Tibial artery (tissue), 4 donors: ENCODE measurements around the gene DPH7.
"Not testable (repeated sequence)": the region's sequence is repeated elsewhere in the genome, so short reads cannot be mapped to it uniquely, and the experiment has no call there.

Experiments used
- DNase-seq, 2 donors: peaks; one replicate each; pipeline ENCODE4 v3.0.0-alpha.2; 2019
- H3K27ac ChIP-seq, 2 donors: fragments of 200-600 bp; sonication (generic) in 1 of 2; 1 replicate in 1 of 2; 2 replicates in 1 of 2; pipeline ENCODE4 v1.5.1; 2018 to 2019; ENCODE audit warnings: mild to moderate bottlenecking in 1 of 2
- H3K27me3 ChIP-seq, 2 donors: fragments of 200-600 bp; sonication (generic) in 1 of 2; one replicate each; pipeline versions ENCODE4 v1.5.1 to v1.6.0; 2016 to 2019
- H3K36me3 ChIP-seq, 3 donors: fragments of 200-600 bp; sonication (generic) in 2 of 3; one replicate each; pipeline ENCODE4 v1.5.1; 2016 to 2019; ENCODE audit warnings: mild to moderate bottlenecking in 2 of 3
- H3K4me1 ChIP-seq, 4 donors: fragments of 200-600 bp; sonication (generic) in 2 of 4; 1 replicate in 3 of 4; 2 replicates in 1 of 4; pipeline ENCODE4 v1.5.1; 2016 to 2019
- H3K4me3 ChIP-seq, 2 donors: fragments of 200-600 bp; sonication (generic) in 1 of 2; 1 replicate in 1 of 2; 2 replicates in 1 of 2; pipeline ENCODE4 v1.5.1; 2018 to 2019; ENCODE audit warnings: mild to moderate bottlenecking in 2 of 2
- H3K9me3 ChIP-seq, 3 donors: fragments of 200-600 bp; sonication (generic) in 1 of 3; one replicate each; pipeline ENCODE4 v1.5.1; 2016 to 2019
- intact Hi-C: fragments of 100-400 bp; cut with DNase I; formaldehyde crosslinking; loops from one replicate; pipeline ENCODE4 v1.15.0; 2023; ENCODE audit warnings: low total_unique reads
- TF ChIP-seq, protein P1 (sequence below), 2 experiments: fragments of 200-600 bp in 1 of 2; fragments of 450-650 bp in 1 of 2; IDR thresholded peaks; one replicate each; pipeline ENCODE4 v1.5.1; 2017 to 2019; ENCODE audit warnings: antibody characterized with exemption in 2 of 2, mild to moderate bottlenecking in 1 of 2, moderate library complexity in 1 of 2

DPH7 gene

GRCh38 chr9:137538058-137538457, 40.7 kb downstream of the DPH7 start:
- TF ChIP-seq, protein P1, sequence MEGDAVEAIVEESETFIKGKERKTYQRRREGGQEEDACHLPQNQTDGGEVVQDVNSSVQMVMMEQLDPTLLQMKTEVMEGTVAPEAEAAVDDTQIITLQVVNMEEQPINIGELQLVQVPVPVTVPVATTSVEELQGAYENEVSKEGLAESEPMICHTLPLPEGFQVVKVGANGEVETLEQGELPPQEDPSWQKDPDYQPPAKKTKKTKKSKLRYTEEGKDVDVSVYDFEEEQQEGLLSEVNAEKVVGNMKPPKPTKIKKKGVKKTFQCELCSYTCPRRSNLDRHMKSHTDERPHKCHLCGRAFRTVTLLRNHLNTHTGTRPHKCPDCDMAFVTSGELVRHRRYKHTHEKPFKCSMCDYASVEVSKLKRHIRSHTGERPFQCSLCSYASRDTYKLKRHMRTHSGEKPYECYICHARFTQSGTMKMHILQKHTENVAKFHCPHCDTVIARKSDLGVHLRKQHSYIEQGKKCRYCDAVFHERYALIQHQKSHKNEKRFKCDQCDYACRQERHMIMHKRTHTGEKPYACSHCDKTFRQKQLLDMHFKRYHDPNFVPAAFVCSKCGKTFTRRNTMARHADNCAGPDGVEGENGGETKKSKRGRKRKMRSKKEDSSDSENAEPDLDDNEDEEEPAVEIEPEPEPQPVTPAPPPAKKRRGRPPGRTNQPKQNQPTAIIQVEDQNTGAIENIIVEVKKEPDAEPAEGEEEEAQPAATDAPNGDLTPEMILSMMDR (IDR thresholded peaks at IDR 0.05): no peak
- Histone ChIP-seq H3K27me3 (no peaks in the 10 kb centered on the region), H3K9me3 (no peaks in the 10 kb centered on the region), H3K27ac (no peak overlapping the region), H3K4me1 (peaks cover 0 to 10% (median 6%) of the 10 kb centered on the region in 4 donors), H3K36me3 (peaks cover 15 to 70% (median 35%) of the 10 kb centered on the region in 3 donors), H3K4me3 (no peak overlapping the region)
- DNase-seq: no peak
- intact Hi-C loops: loop anchor here (10.0 kb wide), 1 partner anchor 73 kb away; no protein-coding TSS in a partner anchor

DNA sequence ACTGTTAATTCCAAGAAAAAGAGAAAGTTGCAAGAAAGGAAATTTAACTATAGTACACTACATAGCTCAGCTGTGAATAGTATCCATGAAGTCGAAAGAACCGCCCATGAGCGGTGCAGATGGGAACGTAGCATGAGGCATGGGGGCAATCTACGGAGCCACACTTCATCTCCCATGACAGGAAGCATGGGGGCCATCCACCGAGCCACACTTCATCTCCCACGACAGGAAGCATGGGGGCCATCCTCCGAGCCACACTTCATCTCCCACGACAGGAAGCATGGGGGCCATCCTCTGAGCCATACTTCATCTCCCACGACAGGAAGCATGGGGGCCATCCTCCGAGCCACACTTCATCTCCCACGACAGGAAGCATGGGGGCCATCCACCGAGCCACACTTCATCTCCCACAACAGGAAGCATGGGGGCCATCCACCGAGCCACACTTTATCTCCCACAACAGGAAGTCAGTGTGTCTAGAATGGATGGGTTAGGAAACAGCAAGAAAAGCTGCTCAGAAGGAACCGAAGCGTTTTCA, 42.1 kb downstream of the DPH7 start:
- H3K36me3 ChIP-seq: peaks cover 8 to 57% (median 28%) of the 10 kb centered on the region in 3 donors
- H3K4me1 ChIP-seq, H3K4me3 ChIP-seq, H3K27ac ChIP-seq, H3K9me3 ChIP-seq, H3K27me3 ChIP-seq, DNase-seq: not testable (repeated sequence)
- intact Hi-C loops: loop anchor here (10.0 kb wide), 1 partner anchor 72 kb away; no protein-coding TSS in a partner anchor

GRCh38 chr9:137535120-137535428, 43.7 kb downstream of the DPH7 start:
- intact Hi-C loops: loop anchor here (10.0 kb wide), 1 partner anchor 70 kb away; no protein-coding TSS in a partner anchor
- Histone ChIP-seq H3K27ac (no peak overlapping the region), H3K4me3 (no peak overlapping the region), H3K36me3 (peaks cover 7 to 47% (median 22%) of the 10 kb centered on the region in 3 donors), H3K9me3 (no peaks in the 10 kb centered on the region), H3K27me3 (no peaks in the 10 kb centered on the region), H3K4me1 (peaks cover 0 to 10% (median 6%) of the 10 kb centered on the region in 4 donors)
- no peak for DNase-seq
- TF ChIP-seq, protein P1 (IDR thresholded peaks at IDR 0.05): no peak

DNA sequence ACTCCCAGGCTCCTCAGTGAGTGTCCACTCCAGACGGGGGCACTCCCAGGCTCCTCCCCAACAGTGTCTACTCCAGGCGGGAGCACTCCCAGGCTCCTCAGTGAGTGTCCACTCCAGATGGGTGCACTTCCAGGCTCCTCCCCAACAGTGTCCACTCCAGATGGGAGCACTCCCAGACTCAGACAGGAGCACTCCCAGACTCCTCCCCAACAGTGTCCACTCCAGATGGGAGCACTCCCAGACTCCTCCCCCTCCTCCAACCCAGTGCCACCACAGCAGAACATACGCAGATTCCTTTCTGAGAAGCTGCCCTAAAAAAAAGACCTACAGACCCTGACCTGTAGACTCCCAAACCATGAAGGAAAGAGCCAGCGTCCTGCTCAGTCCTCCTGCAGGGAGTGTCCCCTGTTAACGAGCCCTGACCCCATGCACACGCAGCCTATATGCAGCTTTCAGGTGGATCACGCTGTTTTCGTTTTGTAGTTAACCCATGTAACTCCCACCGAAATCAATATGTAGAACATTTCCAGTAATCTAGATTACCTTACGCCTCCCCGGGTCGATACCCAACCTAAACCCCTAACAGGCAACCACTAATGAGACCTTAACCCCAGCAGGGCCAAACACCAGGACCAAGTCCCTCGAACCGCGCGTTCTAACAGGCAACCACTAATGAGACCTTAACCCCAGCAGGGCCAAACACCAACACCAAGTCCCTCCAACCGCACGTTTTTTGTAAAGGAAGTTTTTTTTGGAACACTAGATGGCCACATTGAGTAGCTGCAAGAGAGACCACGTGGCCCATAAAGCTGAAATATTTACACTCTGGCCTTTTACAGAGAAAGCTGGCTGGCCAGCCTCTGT, 44.2 kb downstream of the DPH7 start:
- no peak overlapping the region for H3K27ac ChIP-seq
- H3K9me3 ChIP-seq: no peaks in the 10 kb centered on the region
- intact Hi-C loops: loop anchor here (10.0 kb wide), 1 partner anchor 70 kb away; no protein-coding TSS in a partner anchor
- H3K36me3 ChIP-seq: peaks cover under 1 to 42% (median 16%) of the 10 kb centered on the region in 3 donors
- TF ChIP-seq, protein P1 (IDR thresholded peaks at IDR 0.05): peak; percentile 51 to 64
- peaks cover 0 to 10% (median 6%) of the 10 kb centered on the region in 4 donors for H3K4me1 ChIP-seq
- DNase-seq: no peak
- H3K4me3 ChIP-seq: no peak overlapping the region
- H3K27me3 ChIP-seq: no peaks in the 10 kb centered on the region

DNA sequence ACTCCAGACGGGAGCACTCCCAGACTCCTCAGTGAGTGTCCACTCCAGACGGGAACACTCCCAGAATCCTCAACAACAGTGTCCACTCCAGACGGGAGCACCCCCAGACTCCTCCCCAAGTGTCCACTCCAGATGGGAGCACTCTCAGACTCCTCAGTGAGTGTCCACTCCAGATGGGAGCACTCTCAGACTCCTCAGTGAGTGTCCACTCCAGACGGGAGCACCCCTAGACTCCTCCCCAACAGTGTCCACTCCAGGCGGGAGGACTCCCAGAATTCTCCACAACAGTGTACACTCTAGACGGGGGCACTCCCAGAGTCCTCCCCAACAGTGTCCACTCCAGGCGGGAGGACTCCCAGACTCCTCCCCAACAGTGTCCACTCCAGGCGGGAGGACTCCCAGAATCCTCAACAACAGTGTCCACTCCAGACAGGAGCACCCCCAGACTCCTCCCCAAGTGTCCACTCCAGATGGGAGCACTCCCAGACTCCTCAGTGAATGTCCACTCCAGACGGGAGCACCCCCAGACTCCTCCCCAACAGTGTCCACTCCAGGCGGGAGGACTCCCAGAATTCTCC, 45.7 kb downstream of the DPH7 start:
- not testable (repeated sequence) for H3K27ac ChIP-seq, DNase-seq, H3K4me3 ChIP-seq, H3K4me1 ChIP-seq, H3K27me3 ChIP-seq, H3K9me3 ChIP-seq
- peaks cover 0 to 27% (median 4%) of the 10 kb centered on the region in 3 donors for H3K36me3 ChIP-seq
- intact Hi-C loops: loop anchor here (10.0 kb wide), 1 partner anchor 68 kb away; no protein-coding TSS in a partner anchor

DNA sequence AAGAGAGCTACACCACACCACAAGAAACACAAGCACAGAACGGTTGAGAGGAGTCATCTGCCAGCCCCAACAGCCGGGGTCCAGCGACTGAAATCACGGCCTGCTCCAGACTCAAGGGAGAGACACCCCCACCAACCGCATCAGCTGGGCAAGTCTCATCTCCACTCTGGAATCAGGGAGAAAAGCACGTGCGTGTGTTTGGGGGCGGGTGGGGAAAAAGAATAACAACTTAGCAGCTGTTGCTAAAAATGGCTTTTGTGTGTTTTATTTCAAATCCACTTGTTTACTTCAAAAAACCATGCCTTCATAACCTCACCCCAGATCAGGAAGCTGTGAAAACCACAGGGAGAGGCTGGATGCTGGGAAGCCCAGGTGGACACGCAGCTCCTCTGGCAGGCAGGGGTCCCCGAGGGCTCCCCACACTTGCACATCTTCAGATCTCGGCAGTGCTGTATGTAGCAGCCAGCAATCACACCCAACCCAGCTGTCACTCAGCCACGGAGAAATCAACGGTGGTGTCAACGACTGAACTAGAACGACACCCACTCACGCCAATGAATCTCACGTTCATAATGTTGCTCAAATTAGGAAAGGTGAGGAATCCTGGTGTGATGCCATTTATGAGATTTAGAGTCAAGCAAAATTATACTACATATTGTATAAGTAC, 47.5 kb downstream of the DPH7 start:
- Histone ChIP-seq H3K4me3 (no peak overlapping the region), H3K27ac (no peak overlapping the region), H3K27me3 (no peaks in the 10 kb centered on the region), H3K9me3 (no peaks in the 10 kb centered on the region), H3K4me1 (peaks cover 0 to 10% (median 6%) of the 10 kb centered on the region in 4 donors), H3K36me3 (peaks cover 0 to 9% (median 0%) of the 10 kb centered on the region in 3 donors)
- intact Hi-C loops: loop anchor here (10.0 kb wide), 1 partner anchor 66 kb away; no protein-coding TSS in a partner anchor
- TF ChIP-seq, protein P1 (IDR thresholded peaks at IDR 0.05): no peak
- no peak for DNase-seq
